Measurements from ENCODE around the gene TRIM66. TPM values are rescaled to one million over a fixed set of nuclear protein-coding genes. Genes with fewer than 3 reads are reported as not detected.

The TRIM66 gene
- total RNA-seq, 4 donors from 2014 or later, result 11.7 to 19.7 (median 14.3) TPM

DNA sequence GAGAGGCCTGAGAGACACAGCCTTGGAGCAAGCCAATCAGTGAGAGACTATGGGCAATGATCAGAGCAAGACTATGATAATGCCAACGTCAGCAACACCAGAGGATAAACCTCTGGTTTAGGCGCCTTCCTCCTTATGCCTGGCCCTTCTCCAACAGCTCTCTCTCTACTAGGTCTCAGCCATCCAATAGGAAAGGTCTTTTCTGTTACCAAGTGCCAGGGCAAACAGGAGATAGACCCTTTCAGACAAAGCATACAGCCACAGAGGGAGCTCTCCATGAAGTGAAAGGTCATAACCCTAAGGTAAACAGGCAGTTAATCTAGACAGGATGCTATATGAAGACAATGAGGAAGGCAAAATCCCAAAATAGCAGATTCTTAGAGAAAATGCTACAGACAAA is 98.0 kb downstream of the TRIM66 start:
- intact Hi-C loops (cut with DNase I; ENCODE audit: low total_unique reads), result no loop called here
- no peak for TF ChIP-seq EP300 (IDR thresholded peaks at IDR 0.05; ENCODE audit: low read depth)
- no peak for TF ChIP-seq POLR2A (IDR thresholded peaks at IDR 0.05)
- TF ChIP-seq, protein P1, sequence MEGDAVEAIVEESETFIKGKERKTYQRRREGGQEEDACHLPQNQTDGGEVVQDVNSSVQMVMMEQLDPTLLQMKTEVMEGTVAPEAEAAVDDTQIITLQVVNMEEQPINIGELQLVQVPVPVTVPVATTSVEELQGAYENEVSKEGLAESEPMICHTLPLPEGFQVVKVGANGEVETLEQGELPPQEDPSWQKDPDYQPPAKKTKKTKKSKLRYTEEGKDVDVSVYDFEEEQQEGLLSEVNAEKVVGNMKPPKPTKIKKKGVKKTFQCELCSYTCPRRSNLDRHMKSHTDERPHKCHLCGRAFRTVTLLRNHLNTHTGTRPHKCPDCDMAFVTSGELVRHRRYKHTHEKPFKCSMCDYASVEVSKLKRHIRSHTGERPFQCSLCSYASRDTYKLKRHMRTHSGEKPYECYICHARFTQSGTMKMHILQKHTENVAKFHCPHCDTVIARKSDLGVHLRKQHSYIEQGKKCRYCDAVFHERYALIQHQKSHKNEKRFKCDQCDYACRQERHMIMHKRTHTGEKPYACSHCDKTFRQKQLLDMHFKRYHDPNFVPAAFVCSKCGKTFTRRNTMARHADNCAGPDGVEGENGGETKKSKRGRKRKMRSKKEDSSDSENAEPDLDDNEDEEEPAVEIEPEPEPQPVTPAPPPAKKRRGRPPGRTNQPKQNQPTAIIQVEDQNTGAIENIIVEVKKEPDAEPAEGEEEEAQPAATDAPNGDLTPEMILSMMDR (IDR thresholded peaks at IDR 0.05), result no peak
- TF ChIP-seq POLR2AphosphoS5 (IDR thresholded peaks at IDR 0.05), result no peak
- Histone ChIP-seq H3K4me3 (no peak overlapping the region), H3K36me3 (no peaks in the 10 kb centered on the region), H3K27me3 (no peaks in the 10 kb centered on the region), H3K9me3 (no peaks in the 10 kb centered on the region), H3K27ac (no peak overlapping the region), H3K4me1 (no peaks in the 10 kb centered on the region)
- WGBS, 2 donors (ENCODE audit: low coverage in 1 of 2), result 70% methylated on average over 2 of the region's 2 CpGs; no CpG with 5 or more reads in 1 of the 2 donors
- in situ Hi-C loops (cut with MboI; ENCODE audit: low pct_ligation_motif_present in 1 of 4, low pct_unique_long_range_greater_than_20kb in 1 of 4, low sequenced_read_pairs in 3 of 4), result no loop called here
- no peak for DNase-seq

DNA sequence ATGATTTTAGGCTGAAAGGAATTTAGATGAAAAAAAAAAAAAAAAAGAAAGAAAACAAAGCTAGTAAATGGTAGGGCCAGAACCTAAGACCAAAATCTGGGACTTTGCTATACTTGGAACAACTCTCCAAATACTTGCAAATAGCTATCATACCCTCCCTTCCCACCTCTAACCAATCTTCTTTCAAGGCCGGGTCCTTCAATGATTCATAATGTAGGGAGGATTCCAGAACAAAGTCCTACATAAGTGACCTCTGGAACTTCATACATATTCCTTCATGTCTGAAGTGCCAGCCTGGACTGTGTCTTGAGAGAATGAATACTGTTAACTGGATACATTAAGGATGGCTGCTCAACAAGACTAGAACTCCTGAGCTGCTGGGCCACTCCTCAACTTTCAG is 98.4 kb downstream of the TRIM66 start:
- 43% methylated on average over 1 of the region's 1 CpG; no CpG with 5 or more reads in 1 of the 2 donors for WGBS, 2 donors (ENCODE audit: low coverage in 1 of 2)
- H3K27ac ChIP-seq, result no peak overlapping the region
- intact Hi-C loops (cut with DNase I; ENCODE audit: low total_unique reads), result no loop called here
- H3K36me3 ChIP-seq, result no peaks in the 10 kb centered on the region
- TF ChIP-seq EP300 (IDR thresholded peaks at IDR 0.05; ENCODE audit: low read depth), result no peak
- no peak for TF ChIP-seq POLR2AphosphoS5 (IDR thresholded peaks at IDR 0.05)
- TF ChIP-seq POLR2A (IDR thresholded peaks at IDR 0.05), result no peak
- TF ChIP-seq, protein P1 (IDR thresholded peaks at IDR 0.05), result no peak
- in situ Hi-C loops (cut with MboI; ENCODE audit: low pct_ligation_motif_present in 1 of 4, low pct_unique_long_range_greater_than_20kb in 1 of 4, low sequenced_read_pairs in 3 of 4), result no loop called here
- no peak for DNase-seq
- no peaks in the 10 kb centered on the region for H3K27me3 ChIP-seq
- no peak overlapping the region for H3K4me3 ChIP-seq
- H3K9me3 ChIP-seq, result no peaks in the 10 kb centered on the region
- no peaks in the 10 kb centered on the region for H3K4me1 ChIP-seq

DNA sequence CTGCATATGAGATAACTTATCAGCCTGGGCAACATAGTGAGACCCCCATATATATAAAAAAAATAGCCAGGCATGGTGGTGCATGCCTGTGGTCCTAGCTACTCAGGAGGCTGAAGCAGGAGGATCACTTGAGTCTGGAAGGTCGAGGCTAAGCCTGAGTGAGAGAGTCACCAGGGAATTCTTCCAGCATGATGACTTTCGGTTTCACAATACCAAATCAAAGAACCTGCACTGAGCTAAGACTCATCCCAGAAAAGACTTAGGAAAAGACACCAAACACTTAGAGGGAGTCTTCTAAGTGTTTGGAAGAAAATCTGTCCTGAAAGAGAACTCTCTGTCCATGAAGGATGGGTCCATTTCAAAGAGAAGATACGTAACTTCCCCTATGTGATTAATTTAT is 101.2 kb downstream of the TRIM66 start:
- DNase-seq, result no peak
- intact Hi-C loops (cut with DNase I; ENCODE audit: low total_unique reads) (no loop called here), in situ Hi-C loops (cut with MboI; ENCODE audit: low pct_ligation_motif_present in 1 of 4, low pct_unique_long_range_greater_than_20kb in 1 of 4, low sequenced_read_pairs in 3 of 4) (no loop called here)
- no peaks in the 10 kb centered on the region for H3K4me1 ChIP-seq
- H3K36me3 ChIP-seq, result no peaks in the 10 kb centered on the region
- no peaks in the 10 kb centered on the region for H3K27me3 ChIP-seq
- no peak overlapping the region for H3K4me3 ChIP-seq
- TF ChIP-seq, protein P1 (IDR thresholded peaks at IDR 0.05), result no peak
- TF ChIP-seq POLR2AphosphoS5 (IDR thresholded peaks at IDR 0.05), result no peak
- no peak for TF ChIP-seq EP300 (IDR thresholded peaks at IDR 0.05; ENCODE audit: low read depth)
- no peak for TF ChIP-seq POLR2A (IDR thresholded peaks at IDR 0.05)
- H3K27ac ChIP-seq, result no peak overlapping the region
- 78 to 81% methylated on average over 3 of the region's 3 CpGs for WGBS, 2 donors (ENCODE audit: low coverage in 1 of 2)
- H3K9me3 ChIP-seq, result peaks cover 0 to 6% of the 10 kb centered on the region in 2 donors

DNA sequence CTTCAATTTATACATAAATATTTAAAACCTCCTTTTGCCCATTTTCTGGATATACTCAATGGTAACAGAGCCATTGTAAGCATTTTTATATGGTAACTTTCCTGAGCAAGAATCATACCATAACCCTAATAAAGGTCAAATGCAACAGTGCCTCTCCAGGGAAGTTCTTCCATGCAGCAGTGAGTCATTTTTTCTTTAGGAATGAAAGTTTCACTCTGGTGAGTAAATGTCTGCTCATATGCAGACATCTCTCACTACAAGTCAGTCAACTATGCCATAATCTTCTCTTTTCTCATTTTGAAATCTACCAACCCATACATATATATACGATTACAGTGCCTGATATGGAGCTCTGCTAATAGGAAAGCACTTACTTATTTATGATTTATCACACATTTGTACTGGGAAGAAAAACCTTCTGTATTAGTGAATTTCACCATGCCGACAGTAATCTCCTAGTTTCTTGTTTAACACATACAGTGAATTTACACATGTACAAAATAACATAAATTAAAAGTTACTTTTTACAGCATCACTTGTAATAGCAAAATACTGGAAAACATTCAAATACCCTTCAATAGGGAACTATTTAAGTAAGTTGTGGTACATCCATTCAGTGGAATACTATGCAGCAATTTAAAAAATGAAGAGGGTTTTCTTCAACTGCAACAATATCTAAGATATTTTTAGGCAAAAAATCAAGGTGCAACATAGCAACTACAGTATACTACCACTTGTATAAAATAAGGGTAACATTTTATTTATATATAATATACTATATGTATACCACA is 104.5 kb downstream of the TRIM66 start:
- in situ Hi-C loops (cut with MboI; ENCODE audit: low pct_ligation_motif_present in 1 of 4, low pct_unique_long_range_greater_than_20kb in 1 of 4, low sequenced_read_pairs in 3 of 4) (no loop called here), intact Hi-C loops (cut with DNase I; ENCODE audit: low total_unique reads) (no loop called here)
- Histone ChIP-seq H3K36me3 (no peaks in the 10 kb centered on the region), H3K4me1 (no peaks in the 10 kb centered on the region), H3K4me3 (no peak overlapping the region), H3K27ac (no peak overlapping the region), H3K9me3 (peaks cover 0 to 6% of the 10 kb centered on the region in 2 donors), H3K27me3 (no peaks in the 10 kb centered on the region)
- TF ChIP-seq, protein P1 (IDR thresholded peaks at IDR 0.05), result no peak
- TF ChIP-seq POLR2A (IDR thresholded peaks at IDR 0.05) (no peak), EP300 (IDR thresholded peaks at IDR 0.05; ENCODE audit: low read depth) (no peak), POLR2AphosphoS5 (IDR thresholded peaks at IDR 0.05) (no peak)
- 94 to 96% methylated on average over 2 of the region's 2 CpGs for WGBS, 2 donors (ENCODE audit: low coverage in 1 of 2)
- DNase-seq, result no peak
